ENCODE measurements around the gene MTCH1.

DNA sequence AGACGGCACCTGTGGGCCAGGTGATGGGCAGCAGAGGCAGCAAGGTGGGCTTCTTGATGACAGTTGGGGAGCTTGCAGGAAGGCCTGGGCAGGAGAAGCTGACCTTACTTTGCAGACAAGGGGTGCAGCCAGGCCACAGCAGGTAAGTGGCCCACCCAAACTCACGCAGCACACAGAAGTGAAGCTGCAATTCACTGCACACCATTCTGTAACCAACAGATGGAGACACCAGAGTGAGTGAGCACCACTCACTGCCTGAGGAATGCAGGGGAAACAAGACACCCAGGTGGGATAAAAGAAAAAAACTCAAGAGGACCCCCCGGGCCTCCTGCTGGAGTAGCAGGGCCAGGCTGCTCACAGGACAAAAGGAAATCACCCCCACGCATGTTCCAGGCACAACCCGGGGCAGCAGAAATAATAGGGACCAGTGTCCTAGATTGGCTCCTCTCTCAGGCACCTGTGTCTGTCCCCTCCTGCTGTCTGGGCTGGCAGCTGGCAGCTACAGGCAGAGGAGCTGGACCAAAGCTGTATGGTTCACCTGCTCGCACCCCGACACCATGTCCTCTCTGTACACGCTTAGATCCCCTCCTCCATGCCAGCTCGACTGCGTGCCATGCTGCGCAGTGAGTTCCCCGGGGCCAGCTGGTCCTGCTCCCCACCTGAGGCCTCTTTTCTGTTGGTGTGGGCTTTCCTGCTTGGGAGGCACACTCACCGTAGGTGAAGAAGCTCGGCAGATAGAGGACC is 4.9 kb downstream of the MTCH1 start:
- TF ChIP-seq, protein P1, sequence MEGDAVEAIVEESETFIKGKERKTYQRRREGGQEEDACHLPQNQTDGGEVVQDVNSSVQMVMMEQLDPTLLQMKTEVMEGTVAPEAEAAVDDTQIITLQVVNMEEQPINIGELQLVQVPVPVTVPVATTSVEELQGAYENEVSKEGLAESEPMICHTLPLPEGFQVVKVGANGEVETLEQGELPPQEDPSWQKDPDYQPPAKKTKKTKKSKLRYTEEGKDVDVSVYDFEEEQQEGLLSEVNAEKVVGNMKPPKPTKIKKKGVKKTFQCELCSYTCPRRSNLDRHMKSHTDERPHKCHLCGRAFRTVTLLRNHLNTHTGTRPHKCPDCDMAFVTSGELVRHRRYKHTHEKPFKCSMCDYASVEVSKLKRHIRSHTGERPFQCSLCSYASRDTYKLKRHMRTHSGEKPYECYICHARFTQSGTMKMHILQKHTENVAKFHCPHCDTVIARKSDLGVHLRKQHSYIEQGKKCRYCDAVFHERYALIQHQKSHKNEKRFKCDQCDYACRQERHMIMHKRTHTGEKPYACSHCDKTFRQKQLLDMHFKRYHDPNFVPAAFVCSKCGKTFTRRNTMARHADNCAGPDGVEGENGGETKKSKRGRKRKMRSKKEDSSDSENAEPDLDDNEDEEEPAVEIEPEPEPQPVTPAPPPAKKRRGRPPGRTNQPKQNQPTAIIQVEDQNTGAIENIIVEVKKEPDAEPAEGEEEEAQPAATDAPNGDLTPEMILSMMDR (conservative IDR thresholded peaks at IDR 0.05; ENCODE audit: low read depth in 2 of 2): peak; percentile 41 to 45
- TF ChIP-seq POLR2AphosphoS5 (IDR thresholded peaks at IDR 0.05; ENCODE audit: low read depth) (no peak), STAT1 (IDR thresholded peaks at IDR 0.05; ENCODE audit: unreplicated experiment) (no peak), EZH2 (IDR thresholded peaks at IDR 0.05; ENCODE audit: low read depth, unreplicated experiment) (no peak), JUNB (IDR thresholded peaks at IDR 0.05; ENCODE audit: unreplicated experiment) (no peak)
